ENCODE data around the gene CDC42SE2.

Gene CDC42SE2

DNA sequence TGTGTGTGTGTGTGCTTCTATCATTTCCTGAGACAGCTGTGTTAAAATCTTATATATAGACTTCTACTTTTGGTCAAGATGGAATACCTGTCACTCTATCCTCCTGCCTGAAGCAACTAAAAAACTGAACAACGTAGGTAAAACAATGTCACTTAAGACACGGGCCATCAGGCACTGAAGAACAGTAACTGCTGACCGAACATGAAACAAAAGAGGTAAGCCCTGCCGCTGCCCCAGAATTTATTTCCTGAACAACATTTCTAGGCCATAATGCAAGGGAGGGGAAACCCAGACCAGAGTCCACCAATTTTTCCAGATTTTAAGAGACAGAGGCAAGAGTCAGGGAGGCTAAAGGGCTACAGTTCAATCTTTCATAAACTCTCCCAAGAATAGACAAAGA lies 156.0 kb downstream of the CDC42SE2 start:
- no peak overlapping the region for H2AFZ ChIP-seq (ENCODE audit: low read depth, low read length)
- H3K9ac ChIP-seq (ENCODE audit: low read length), result no peak overlapping the region
- H3K36me3 ChIP-seq (replicated peaks; ENCODE audit: low read depth, low read length), result peaks cover 5% of the 10 kb centered on the region
- TF ChIP-seq, protein P1, sequence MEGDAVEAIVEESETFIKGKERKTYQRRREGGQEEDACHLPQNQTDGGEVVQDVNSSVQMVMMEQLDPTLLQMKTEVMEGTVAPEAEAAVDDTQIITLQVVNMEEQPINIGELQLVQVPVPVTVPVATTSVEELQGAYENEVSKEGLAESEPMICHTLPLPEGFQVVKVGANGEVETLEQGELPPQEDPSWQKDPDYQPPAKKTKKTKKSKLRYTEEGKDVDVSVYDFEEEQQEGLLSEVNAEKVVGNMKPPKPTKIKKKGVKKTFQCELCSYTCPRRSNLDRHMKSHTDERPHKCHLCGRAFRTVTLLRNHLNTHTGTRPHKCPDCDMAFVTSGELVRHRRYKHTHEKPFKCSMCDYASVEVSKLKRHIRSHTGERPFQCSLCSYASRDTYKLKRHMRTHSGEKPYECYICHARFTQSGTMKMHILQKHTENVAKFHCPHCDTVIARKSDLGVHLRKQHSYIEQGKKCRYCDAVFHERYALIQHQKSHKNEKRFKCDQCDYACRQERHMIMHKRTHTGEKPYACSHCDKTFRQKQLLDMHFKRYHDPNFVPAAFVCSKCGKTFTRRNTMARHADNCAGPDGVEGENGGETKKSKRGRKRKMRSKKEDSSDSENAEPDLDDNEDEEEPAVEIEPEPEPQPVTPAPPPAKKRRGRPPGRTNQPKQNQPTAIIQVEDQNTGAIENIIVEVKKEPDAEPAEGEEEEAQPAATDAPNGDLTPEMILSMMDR (IDR thresholded peaks at IDR 0.05; ENCODE audit: low read depth, low read length), result no peak
- no peak for TF ChIP-seq EZH2phosphoT487 (IDR thresholded peaks at IDR 0.05; ENCODE audit: low read depth)
- H3K79me2 ChIP-seq (ENCODE audit: low read length), result no peaks in the 10 kb centered on the region; the same call in 1 of the 2 replicates
- H3K4me2 ChIP-seq (ENCODE audit: low read length), result no peak overlapping the region
- no peaks in the 10 kb centered on the region for H3K27me3 ChIP-seq (ENCODE audit: low read depth, low read length)
- H3K9me3 ChIP-seq (ENCODE audit: insufficient read depth, low read length), result no peaks in the 10 kb centered on the region
- no peak overlapping the region for H3K27ac ChIP-seq (ENCODE audit: low read length)
- no peaks in the 10 kb centered on the region for H4K20me1 ChIP-seq (ENCODE audit: insufficient read depth, low read length)
- H3K4me1 ChIP-seq (ENCODE audit: low read length), result peaks cover 17% of the 10 kb centered on the region
- H3K4me3 ChIP-seq (ENCODE audit: low read length), result no peak overlapping the region

DNA sequence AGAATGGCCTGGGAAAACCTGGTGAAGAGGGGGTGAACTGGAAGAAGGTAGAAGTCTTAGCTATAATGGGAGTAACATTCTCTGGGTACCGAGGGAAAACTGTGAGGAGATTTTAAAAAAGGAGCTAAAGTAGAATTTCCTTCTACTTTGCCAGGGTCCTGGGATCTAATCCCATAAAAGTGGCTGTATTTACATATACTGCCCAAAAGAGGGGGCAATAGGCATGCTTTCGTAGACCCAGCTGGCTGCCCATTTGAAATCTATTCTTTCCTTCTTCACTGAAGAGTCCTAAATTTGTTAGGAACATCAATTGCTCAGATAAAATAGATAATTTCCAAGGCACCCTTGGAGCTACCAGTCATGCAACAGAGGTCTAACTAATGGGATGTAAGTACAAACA lies 159.2 kb downstream of the CDC42SE2 start:
- no peaks in the 10 kb centered on the region for H3K79me2 ChIP-seq (ENCODE audit: low read length)
- H2AFZ ChIP-seq (ENCODE audit: low read depth, low read length), result no peak overlapping the region
- H3K9me3 ChIP-seq (ENCODE audit: insufficient read depth, low read length), result no peaks in the 10 kb centered on the region
- H3K27ac ChIP-seq (ENCODE audit: low read length), result no peak overlapping the region
- no peak overlapping the region for H3K4me2 ChIP-seq (ENCODE audit: low read length)
- no peak overlapping the region for H3K9ac ChIP-seq (ENCODE audit: low read length)
- H4K20me1 ChIP-seq (ENCODE audit: insufficient read depth, low read length), result no peaks in the 10 kb centered on the region
- H3K4me3 ChIP-seq (ENCODE audit: low read length), result no peak overlapping the region
- TF ChIP-seq EZH2phosphoT487 (IDR thresholded peaks at IDR 0.05; ENCODE audit: low read depth), result no peak
- TF ChIP-seq, protein P1 (IDR thresholded peaks at IDR 0.05; ENCODE audit: low read depth, low read length), result peak; percentile 43
- no peaks in the 10 kb centered on the region for H3K4me1 ChIP-seq (ENCODE audit: low read length)
- H3K27me3 ChIP-seq (ENCODE audit: low read depth, low read length), result no peaks in the 10 kb centered on the region
- peaks cover 5% of the 10 kb centered on the region for H3K36me3 ChIP-seq (replicated peaks; ENCODE audit: low read depth, low read length)

DNA sequence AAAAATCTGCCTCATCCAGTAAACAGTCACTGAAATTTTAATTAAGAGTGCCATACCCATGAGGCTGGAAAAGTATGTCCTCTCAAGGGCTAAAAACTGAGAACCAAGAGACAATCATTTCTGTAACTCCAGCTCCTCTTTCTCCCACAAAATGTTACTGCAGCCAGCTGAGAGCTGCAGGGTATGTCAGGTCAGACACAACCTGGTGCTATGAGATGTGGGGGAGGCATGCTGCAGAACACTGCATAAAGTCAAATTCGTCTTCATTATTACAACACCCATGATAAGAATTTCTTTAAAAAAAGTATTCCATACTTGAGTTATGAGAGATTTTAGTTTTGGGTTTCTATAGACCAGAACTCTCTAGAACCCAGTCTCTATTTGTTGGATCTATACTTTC lies 162.2 kb downstream of the CDC42SE2 start:
- Histone ChIP-seq H3K4me1 (ENCODE audit: low read length) (no peaks in the 10 kb centered on the region), H3K79me2 (ENCODE audit: low read length) (no peaks in the 10 kb centered on the region), H3K27ac (ENCODE audit: low read length) (no peak overlapping the region), H3K36me3 (replicated peaks; ENCODE audit: low read depth, low read length) (peaks cover 13% of the 10 kb centered on the region), H3K9ac (ENCODE audit: low read length) (no peak overlapping the region), H4K20me1 (ENCODE audit: insufficient read depth, low read length) (no peaks in the 10 kb centered on the region), H3K27me3 (ENCODE audit: low read depth, low read length) (no peaks in the 10 kb centered on the region), H3K9me3 (ENCODE audit: insufficient read depth, low read length) (no peaks in the 10 kb centered on the region), H2AFZ (ENCODE audit: low read depth, low read length) (no peak overlapping the region), H3K4me3 (ENCODE audit: low read length) (no peak overlapping the region), H3K4me2 (ENCODE audit: low read length) (no peak overlapping the region)
- TF ChIP-seq, protein P1 (IDR thresholded peaks at IDR 0.05; ENCODE audit: low read depth, low read length), result no peak
- no peak for TF ChIP-seq EZH2phosphoT487 (IDR thresholded peaks at IDR 0.05; ENCODE audit: low read depth)

DNA sequence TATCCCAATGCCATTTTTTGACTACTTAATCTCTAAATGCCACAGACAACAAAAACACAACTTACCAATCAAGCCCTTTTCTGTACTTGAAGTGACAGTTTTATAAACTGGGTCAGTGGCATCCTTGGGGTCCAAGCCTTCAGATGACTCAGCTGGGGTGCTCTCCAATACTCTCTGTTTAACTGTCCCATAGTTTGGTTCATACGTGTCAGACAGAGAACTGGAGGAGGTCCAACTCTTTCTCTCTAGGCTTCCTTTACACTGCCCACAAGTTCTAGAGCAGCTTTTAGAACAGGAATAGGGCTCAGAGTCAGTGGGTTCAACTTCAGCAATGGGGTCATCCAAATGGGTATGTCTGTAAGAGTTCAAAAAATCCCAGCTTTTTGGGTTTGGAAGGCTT lies 166.9 kb downstream of the CDC42SE2 start:
- Histone ChIP-seq H2AFZ (ENCODE audit: low read depth, low read length) (no peak overlapping the region), H3K36me3 (replicated peaks; ENCODE audit: low read depth, low read length) (peaks cover 22% of the 10 kb centered on the region)

More for the DNA sequence above, 166.9 kb downstream of the CDC42SE2 start:
- no peak overlapping the region for H3K27ac ChIP-seq (ENCODE audit: low read length)
- TF ChIP-seq EZH2phosphoT487 (IDR thresholded peaks at IDR 0.05; ENCODE audit: low read depth), result no peak
- TF ChIP-seq, protein P1 (IDR thresholded peaks at IDR 0.05; ENCODE audit: low read depth, low read length), result no peak
- H4K20me1 ChIP-seq (ENCODE audit: insufficient read depth, low read length), result no peaks in the 10 kb centered on the region
- no peaks in the 10 kb centered on the region for H3K4me1 ChIP-seq (ENCODE audit: low read length)
- no peaks in the 10 kb centered on the region for H3K9me3 ChIP-seq (ENCODE audit: insufficient read depth, low read length)
- H3K27me3 ChIP-seq (ENCODE audit: low read depth, low read length), result no peaks in the 10 kb centered on the region
- H3K4me2 ChIP-seq (ENCODE audit: low read length), result no peak overlapping the region
- H3K79me2 ChIP-seq (ENCODE audit: low read length), result no peaks in the 10 kb centered on the region
- H3K9ac ChIP-seq (ENCODE audit: low read length), result no peak overlapping the region
- no peak overlapping the region for H3K4me3 ChIP-seq (ENCODE audit: low read length)
